B cell (primary cell): Measurements from ENCODE around the gene TENM3. TPM values are rescaled to one million over a fixed set of nuclear protein-coding genes. Genes with fewer than 3 reads are reported as not detected.

Source experiments
- ATAC-seq: fragments of 200-7000 bp; cut with Tn5 transposase; one replicate; pipeline ENCODE4 v1.10.0; 2021; ENCODE audit warnings: low read depth, mild to moderate bottlenecking, moderate number of reproducible peaks, moderate library complexity
- CTCF ChIA-PET: fragments of 350-600 bp; sonication (Branson Sonifier 250); formaldehyde crosslinking; loops from one replicate; lab custom pipeline; 2021; ENCODE audit warnings: antibody characterized with exemption, inconsistent platforms; lab: Charles Lee
- POLR2A ChIA-PET: fragments of 350-600 bp; sonication (Branson Sonifier 250); formaldehyde crosslinking; loops from one replicate; lab custom pipeline; 2021; ENCODE audit warnings: antibody characterized with exemption; lab: Charles Lee
- DNase-seq: peaks from one replicate; pipeline ENCODE4 v3.0.0; 2013
- H2AFZ ChIP-seq: 2 replicates; pipeline ENCODE4 v1.6.1; 2012; ENCODE audit warnings: mild to moderate bottlenecking, low read depth, low read length; ENCODE audit not compliant: insufficient read depth, poor library complexity, severe bottlenecking
- H3K27ac ChIP-seq, 2 donors: 1 replicate in 1 of 2; 2 replicates in 1 of 2; pipeline ENCODE4 v1.5.1; 2012 to 2013; ENCODE audit warnings: low read length in 2 of 2, mild to moderate bottlenecking in 2 of 2, moderate library complexity in 1 of 2
- H3K27me3 ChIP-seq, 4 experiments: fragments of 200-600 bp in 1 of 4; sonication (generic) in 1 of 4; replicated peaks in 1 of 4; 1 replicate in 2 of 4; 2 replicates in 2 of 4; pipeline versions ENCODE4 v1.6.1 to v1.7.0; 2013 to 2016; ENCODE audit warnings: low read length in 3 of 4, mild to moderate bottlenecking in 2 of 4, mixed read lengths in 1 of 4, moderate library complexity in 1 of 4; ENCODE audit not compliant: insufficient read depth in 4 of 4, control insufficient read depth in 3 of 4; ENCODE audit errors: control extremely low read depth in 1 of 4
- H3K36me3 ChIP-seq, 2 experiments: replicated peaks in 1 of 2; 1 replicate in 1 of 2; 2 replicates in 1 of 2; pipeline versions ENCODE4 v1.6.1 to v1.7.1; 2013; ENCODE audit warnings: low read length in 1 of 2; ENCODE audit not compliant: insufficient read depth in 2 of 2, control insufficient read depth in 1 of 2; ENCODE audit errors: control extremely low read depth in 1 of 2, extremely low read depth in 1 of 2
- H3K4me1 ChIP-seq, 2 donors: fragments of 200-600 bp in 1 of 2; sonication (generic) in 1 of 2; 1 replicate in 1 of 2; 2 replicates in 1 of 2; pipeline versions ENCODE4 v1.5.1 to v1.6.1; 2013 to 2017; ENCODE audit warnings: low read length in 2 of 2; ENCODE audit not compliant: control insufficient read depth in 2 of 2, insufficient read depth in 2 of 2
- H3K4me2 ChIP-seq: replicated peaks from 2 replicates; pipeline ENCODE3; 2012; ENCODE audit warnings: mild to moderate bottlenecking, low read depth, low read length; ENCODE audit not compliant: poor library complexity, severe bottlenecking
- H3K4me3 ChIP-seq, 5 experiments: fragments of 200-600 bp in 1 of 5; sonication (generic) in 1 of 5; 1 replicate in 3 of 5; 2 replicates in 2 of 5; pipeline versions ENCODE4 v1.5.1 to v1.7.0; 2011 to 2016; ENCODE audit warnings: low read length in 4 of 5, mild to moderate bottlenecking in 4 of 5, low read depth in 2 of 5, control low read depth in 1 of 5, moderate library complexity in 1 of 5; ENCODE audit not compliant: insufficient read depth in 1 of 5; ENCODE audit errors: control extremely low read depth in 1 of 5, extremely low read depth in 1 of 5
- H3K79me2 ChIP-seq: fragments of 200-600 bp; sonication (generic); one replicate; pipeline ENCODE4 v1.6.0; 2016; ENCODE audit warnings: low read length; ENCODE audit not compliant: control insufficient read depth, insufficient read depth
- H3K9ac ChIP-seq: fragments of 200-600 bp; sonication (generic); 2 replicates; pipeline ENCODE4 v1.6.1; 2017; ENCODE audit warnings: mild to moderate bottlenecking, low read length, moderate library complexity
- H3K9me3 ChIP-seq, 3 donors: one replicate each; pipeline versions ENCODE4 v1.6.1 to v1.7.1; 2013; ENCODE audit warnings: low read length in 2 of 3; ENCODE audit not compliant: control insufficient read depth in 2 of 3, insufficient read depth in 1 of 3; ENCODE audit errors: control extremely low read depth in 1 of 3
- H4K20me1 ChIP-seq: 2 replicates; pipeline ENCODE4 v1.6.0; 2012; ENCODE audit warnings: mild to moderate bottlenecking, low read length; ENCODE audit not compliant: insufficient read depth, control insufficient read depth, poor library complexity, severe bottlenecking
- H3K27ac Mint-ChIP-seq: one replicate; pipeline ENCODE4 v1.8.0; 2021; ENCODE audit warnings: mixed read lengths
- H3K27me3 Mint-ChIP-seq: one replicate; pipeline ENCODE4 v1.8.0; 2021; ENCODE audit warnings: mixed read lengths
- H3K4me1 Mint-ChIP-seq: one replicate; pipeline ENCODE4 v1.8.0; 2021; ENCODE audit warnings: mixed read lengths
- H3K4me3 Mint-ChIP-seq: one replicate; pipeline ENCODE4 v1.8.0; 2021; ENCODE audit warnings: mixed read lengths
- H3K9me3 Mint-ChIP-seq: one replicate; pipeline ENCODE4 v1.8.0; 2022; ENCODE audit warnings: mixed read lengths; ENCODE audit not compliant: insufficient read depth
- EZH2 ChIP-seq: IDR thresholded peaks from 2 replicates; pipeline ENCODE4 v1.6.1; 2012; ENCODE audit warnings: borderline replicate concordance, low read depth, mild to moderate bottlenecking, moderate library complexity, low read length; ENCODE audit not compliant: insufficient read depth, poor library complexity, severe bottlenecking
- WGBS: methylation state at CpG from one replicate; pipeline ENCODE4 v1.1.5; 2013; ENCODE audit warnings: missing lambda C conversion rate; ENCODE audit not compliant: insufficient coverage; 5-methylcytosine and 5-hydroxymethylcytosine counted together
- intact Hi-C: fragments of 100-400 bp; cut with micrococcal nuclease; formaldehyde crosslinking; loops from one replicate; pipeline ENCODE4 v1.10.0; 2022
- polyA plus RNA-seq: library from polyadenylated mRNA; depleted of rRNA; stranded (reverse); fragments of >200 nt; gene quantifications from 2 replicates; pipeline ENCODE4 v1.2.3, GENCODE V29; 2012
- total RNA-seq, 2 donors: library from RNA; stranded (reverse); fragments of 120-200 nt in 1 of 2; gene quantifications; 1 replicate in 1 of 2; 2 replicates in 1 of 2; pipeline versions ENCODE4 v1.2.3 to v1.2.4, GENCODE V29; 2013 to 2022
- TF ChIP-seq, protein P1 (sequence below): fragments of 200-600 bp; IDR thresholded peaks from one replicate; pipeline ENCODE4 v1.8.0; 2022; ENCODE audit warnings: antibody characterized with exemption, mild to moderate bottlenecking

The TENM3 gene
- total and polyA plus RNA-seq, 2 donors (not counting 1 experiment from before 2014, with no cell fraction given) = not detected

DNA sequence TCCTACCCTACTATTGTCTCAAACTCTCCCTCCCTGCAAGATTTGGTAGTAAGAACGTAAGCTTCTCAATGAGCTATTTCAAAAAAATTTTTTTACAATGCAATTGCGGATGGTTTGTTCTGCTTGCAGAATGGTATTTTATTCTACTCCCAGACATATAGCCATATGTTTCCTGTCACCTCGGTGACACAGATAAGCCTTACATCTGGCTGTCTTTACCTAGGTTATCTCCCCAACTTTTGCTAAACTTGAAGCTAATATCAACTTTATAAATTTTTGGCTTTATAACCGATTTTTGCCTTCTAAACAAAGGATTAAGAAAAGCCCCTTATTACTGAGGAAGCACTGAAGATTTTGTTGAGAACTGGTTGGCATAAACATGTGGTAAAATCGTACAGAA lies 331.5 kb downstream of the TENM3 start:
- WGBS = 25% methylated on average over 1 of the region's 5 CpGs
- Histone ChIP-seq H3K9ac (no peak overlapping the region), H3K36me3 (no peaks in the 10 kb centered on the region), H3K27ac (no peak overlapping the region), H3K27me3 (no peaks in the 10 kb centered on the region), H3K4me2 (no peak overlapping the region), H3K79me2 (no peaks in the 10 kb centered on the region), H3K4me1 (no peaks in the 10 kb centered on the region), H3K4me3 (no peak overlapping the region), H4K20me1 (no peaks in the 10 kb centered on the region), H3K9me3 (no peaks in the 10 kb centered on the region), H2AFZ (no peak overlapping the region)
- no peak for TF ChIP-seq EZH2
- ChIA-PET CTCF (no interaction called here), POLR2A (no interaction called here)
- Mint-ChIP-seq H3K4me1 (no peaks in the 10 kb centered on the region), H3K9me3 (no peaks in the 10 kb centered on the region), H3K4me3 (no peak overlapping the region), H3K27ac (no peak overlapping the region), H3K27me3 (no peaks in the 10 kb centered on the region)
- no peak for DNase-seq
- ATAC-seq = no peak
- intact Hi-C loops = no loop called here

DNA sequence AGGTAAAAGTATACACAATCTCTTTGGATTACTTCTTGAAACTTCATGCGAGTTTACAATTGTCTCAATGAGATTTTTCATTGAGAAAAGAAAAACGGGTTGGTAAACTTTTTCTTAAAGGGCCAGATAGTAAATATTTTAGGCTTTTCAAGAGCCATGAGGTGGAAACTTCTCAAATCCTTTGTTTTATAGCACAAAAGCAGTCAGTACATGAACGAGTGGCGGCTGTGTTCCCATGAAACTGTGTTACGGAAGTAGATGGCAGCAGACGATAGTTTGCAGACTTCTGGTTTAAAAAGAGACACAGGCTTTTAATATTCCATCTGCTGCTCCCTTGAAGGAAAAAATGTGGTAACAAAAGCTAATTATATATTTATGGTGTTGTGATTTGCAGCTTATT lies 332.0 kb downstream of the TENM3 start:
- H3K27me3 Mint-ChIP-seq = no peaks in the 10 kb centered on the region
- no peak overlapping the region for H3K27ac Mint-ChIP-seq
- no peak overlapping the region for H3K4me3 Mint-ChIP-seq
- Histone ChIP-seq H3K9ac (no peak overlapping the region), H2AFZ (no peak overlapping the region), H3K27me3 (no peaks in the 10 kb centered on the region), H3K79me2 (no peaks in the 10 kb centered on the region), H3K4me3 (no peak overlapping the region), H3K36me3 (no peaks in the 10 kb centered on the region), H4K20me1 (no peaks in the 10 kb centered on the region), H3K27ac (no peak overlapping the region), H3K4me2 (no peak overlapping the region), H3K9me3 (no peaks in the 10 kb centered on the region), H3K4me1 (no peaks in the 10 kb centered on the region)
- no peak for DNase-seq
- no peaks in the 10 kb centered on the region for H3K9me3 Mint-ChIP-seq
- no peaks in the 10 kb centered on the region for H3K4me1 Mint-ChIP-seq
- WGBS = 62% methylated on average over 3 of the region's 6 CpGs
- ChIA-PET CTCF (no interaction called here), POLR2A (no interaction called here)
- no peak for ATAC-seq
- TF ChIP-seq, protein P1, sequence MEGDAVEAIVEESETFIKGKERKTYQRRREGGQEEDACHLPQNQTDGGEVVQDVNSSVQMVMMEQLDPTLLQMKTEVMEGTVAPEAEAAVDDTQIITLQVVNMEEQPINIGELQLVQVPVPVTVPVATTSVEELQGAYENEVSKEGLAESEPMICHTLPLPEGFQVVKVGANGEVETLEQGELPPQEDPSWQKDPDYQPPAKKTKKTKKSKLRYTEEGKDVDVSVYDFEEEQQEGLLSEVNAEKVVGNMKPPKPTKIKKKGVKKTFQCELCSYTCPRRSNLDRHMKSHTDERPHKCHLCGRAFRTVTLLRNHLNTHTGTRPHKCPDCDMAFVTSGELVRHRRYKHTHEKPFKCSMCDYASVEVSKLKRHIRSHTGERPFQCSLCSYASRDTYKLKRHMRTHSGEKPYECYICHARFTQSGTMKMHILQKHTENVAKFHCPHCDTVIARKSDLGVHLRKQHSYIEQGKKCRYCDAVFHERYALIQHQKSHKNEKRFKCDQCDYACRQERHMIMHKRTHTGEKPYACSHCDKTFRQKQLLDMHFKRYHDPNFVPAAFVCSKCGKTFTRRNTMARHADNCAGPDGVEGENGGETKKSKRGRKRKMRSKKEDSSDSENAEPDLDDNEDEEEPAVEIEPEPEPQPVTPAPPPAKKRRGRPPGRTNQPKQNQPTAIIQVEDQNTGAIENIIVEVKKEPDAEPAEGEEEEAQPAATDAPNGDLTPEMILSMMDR = no peak
- TF ChIP-seq EZH2 = no peak
- intact Hi-C loops = no loop called here
